Mucosa of rectum (tissue), 2 donors: ENCODE measurements around the gene HMCN1.
"Not testable (repeated sequence)": the region's sequence is repeated elsewhere in the genome, so short reads cannot be mapped to it uniquely, and the experiment has no call there.

Experiments
- H3K27ac ChIP-seq, 2 donors: one replicate each; pipeline ENCODE4 v1.7.0; 2013; ENCODE audit warnings: inconsistent platforms in 2 of 2, low read depth in 2 of 2, low read length in 2 of 2
- H3K27me3 ChIP-seq, 2 donors: one replicate each; pipeline ENCODE4 v1.7.0; 2013; ENCODE audit warnings: low read length in 2 of 2; ENCODE audit not compliant: control insufficient read depth in 2 of 2, insufficient read depth in 2 of 2
- H3K36me3 ChIP-seq, 2 donors: one replicate each; pipeline ENCODE4 v1.7.0; 2013; ENCODE audit warnings: low read length in 2 of 2; ENCODE audit not compliant: control insufficient read depth in 2 of 2, insufficient read depth in 2 of 2
- H3K4me1 ChIP-seq, 2 donors: one replicate each; pipeline ENCODE4 v1.7.0; 2013; ENCODE audit warnings: low read length in 2 of 2, mild to moderate bottlenecking in 1 of 2; ENCODE audit not compliant: control insufficient read depth in 2 of 2, insufficient read depth in 2 of 2
- H3K4me3 ChIP-seq, 2 donors: one replicate each; pipeline ENCODE4 v1.7.0; 2013; ENCODE audit warnings: low read length in 2 of 2
- H3K9ac ChIP-seq, 2 donors: one replicate each; pipeline ENCODE4 v1.7.0; 2013; ENCODE audit warnings: low read length in 2 of 2, low read depth in 1 of 2, mild to moderate bottlenecking in 1 of 2
- H3K9me3 ChIP-seq, 2 donors: one replicate each; pipeline ENCODE4 v1.7.0; 2013; ENCODE audit warnings: low read length in 2 of 2; ENCODE audit not compliant: control insufficient read depth in 2 of 2
- donor health status: healthy.
- donor health status: Normal muscosa, but diverticular disease.

Gene HMCN1

GRCh38 chr1:185886046-185886445 lies 151.9 kb downstream of the HMCN1 start:
- no peak overlapping the region for H3K27ac ChIP-seq
- no peaks in the 10 kb centered on the region for H3K27me3 ChIP-seq
- no peak overlapping the region for H3K9ac ChIP-seq
- no peak overlapping the region for H3K4me3 ChIP-seq
- H3K4me1 ChIP-seq: no peaks in the 10 kb centered on the region
- no peaks in the 10 kb centered on the region for H3K36me3 ChIP-seq
- H3K9me3 ChIP-seq: no peaks in the 10 kb centered on the region

- H3K27me3 ChIP-seq: no peaks in the 10 kb centered on the region
- H3K27ac ChIP-seq: no peak overlapping the region
- H3K4me3 ChIP-seq: no peak overlapping the region
- no peaks in the 10 kb centered on the region for H3K4me1 ChIP-seq
- no peaks in the 10 kb centered on the region for H3K9me3 ChIP-seq
- no peak overlapping the region for H3K9ac ChIP-seq
- H3K36me3 ChIP-seq: no peaks in the 10 kb centered on the region
Measured at GRCh38 chr1:185886671-185887070, 152.5 kb downstream of the HMCN1 start.

GRCh38 chr1:185892831-185893403 lies 158.7 kb downstream of the HMCN1 start:
- not testable (repeated sequence) for H3K9me3 ChIP-seq, H3K4me1 ChIP-seq, H3K4me3 ChIP-seq, H3K36me3 ChIP-seq, H3K27me3 ChIP-seq, H3K27ac ChIP-seq, H3K9ac ChIP-seq

GRCh38 chr1:185894791-185895190 lies 160.6 kb downstream of the HMCN1 start:
- H3K36me3 ChIP-seq: no peaks in the 10 kb centered on the region
- H3K4me3 ChIP-seq: no peak overlapping the region
- H3K27me3 ChIP-seq: no peaks in the 10 kb centered on the region
- no peak overlapping the region for H3K9ac ChIP-seq
- H3K4me1 ChIP-seq: no peaks in the 10 kb centered on the region
- no peaks in the 10 kb centered on the region for H3K9me3 ChIP-seq
- no peak overlapping the region for H3K27ac ChIP-seq

- no peaks in the 10 kb centered on the region for H3K9me3 ChIP-seq
- no peak overlapping the region for H3K27ac ChIP-seq
- no peaks in the 10 kb centered on the region for H3K36me3 ChIP-seq
- H3K27me3 ChIP-seq: no peaks in the 10 kb centered on the region
- H3K4me3 ChIP-seq: no peak overlapping the region
- no peaks in the 10 kb centered on the region for H3K4me1 ChIP-seq
- no peak overlapping the region for H3K9ac ChIP-seq
Measured at GRCh38 chr1:185895208-185895900, 161.2 kb downstream of the HMCN1 start.

GRCh38 chr1:185896863-185897262 lies 162.7 kb downstream of the HMCN1 start:
- Histone ChIP-seq H3K36me3 (no peaks in the 10 kb centered on the region), H3K9me3 (no peaks in the 10 kb centered on the region), H3K9ac (no peak overlapping the region), H3K27ac (no peak overlapping the region), H3K4me3 (no peak overlapping the region), H3K4me1 (no peaks in the 10 kb centered on the region), H3K27me3 (no peaks in the 10 kb centered on the region)

GRCh38 chr1:185906186-185906585 lies 172.0 kb downstream of the HMCN1 start:
- Histone ChIP-seq H3K4me3 (no peak overlapping the region), H3K27ac (no peak overlapping the region), H3K27me3 (no peaks in the 10 kb centered on the region), H3K36me3 (no peaks in the 10 kb centered on the region), H3K9me3 (no peaks in the 10 kb centered on the region), H3K9ac (no peak overlapping the region), H3K4me1 (no peaks in the 10 kb centered on the region)

- no peak overlapping the region for H3K27ac ChIP-seq
Measured at GRCh38 chr1:185907246-185907645, 173.1 kb downstream of the HMCN1 start.

GRCh38 chr1:185911978-185912377 lies 177.8 kb downstream of the HMCN1 start:
- H3K4me3 ChIP-seq: no peak overlapping the region
- no peak overlapping the region for H3K27ac ChIP-seq
- no peaks in the 10 kb centered on the region for H3K27me3 ChIP-seq
- no peaks in the 10 kb centered on the region for H3K36me3 ChIP-seq
- H3K9ac ChIP-seq: no peak overlapping the region
- no peaks in the 10 kb centered on the region for H3K4me1 ChIP-seq
- no peaks in the 10 kb centered on the region for H3K9me3 ChIP-seq

More at GRCh38 chr1:185907246-185907645, 173.1 kb downstream of the HMCN1 start:
- no peaks in the 10 kb centered on the region for H3K27me3 ChIP-seq
- H3K4me1 ChIP-seq: no peaks in the 10 kb centered on the region
- H3K36me3 ChIP-seq: no peaks in the 10 kb centered on the region
- no peak overlapping the region for H3K9ac ChIP-seq
- no peaks in the 10 kb centered on the region for H3K9me3 ChIP-seq
- no peak overlapping the region for H3K4me3 ChIP-seq

- Histone ChIP-seq H3K4me1 (no peaks in the 10 kb centered on the region), H3K9ac (no peak overlapping the region), H3K4me3 (no peak overlapping the region), H3K27ac (no peak overlapping the region), H3K27me3 (no peaks in the 10 kb centered on the region), H3K36me3 (no peaks in the 10 kb centered on the region), H3K9me3 (no peaks in the 10 kb centered on the region)
Measured at GRCh38 chr1:185912504-185912903, 178.3 kb downstream of the HMCN1 start.
